Small intestine (tissue), 7 donors: ENCODE results near the gene NKX1-2. TPM values are rescaled to one million over a fixed set of nuclear protein-coding genes. Genes with fewer than 3 reads are reported as not detected.

ENCODE experiments used
- DNase-seq, 2 donors: peaks; one replicate each; pipeline versions ENCODE4 v3.0.0 to v3.0.0-alpha.2; 2013
- FAIRE-seq: peaks from 2 replicates; lab custom pipeline; 2012; peaks lifted over from hg19 to GRCh38; lab: Jason Lieb, UNC
- H3K27ac ChIP-seq, 3 donors: one replicate each; pipeline ENCODE4 v1.5.1; 2013; ENCODE audit warnings: low read length in 2 of 3, mild to moderate bottlenecking in 2 of 3, control low read depth in 1 of 3, inconsistent platforms in 1 of 3, low read depth in 1 of 3, moderate library complexity in 1 of 3
- H3K27me3 ChIP-seq, 3 donors: one replicate each; pipeline ENCODE4 v1.6.1; 2013; ENCODE audit warnings: low read length in 3 of 3, inconsistent platforms in 1 of 3; ENCODE audit not compliant: control insufficient read depth in 3 of 3, insufficient read depth in 3 of 3
- H3K36me3 ChIP-seq, 3 donors: one replicate each; pipeline ENCODE4 v1.6.1; 2013; ENCODE audit warnings: low read length in 3 of 3, inconsistent platforms in 1 of 3, low read depth in 1 of 3, mild to moderate bottlenecking in 1 of 3, moderate library complexity in 1 of 3; ENCODE audit not compliant: control insufficient read depth in 3 of 3, insufficient read depth in 2 of 3
- H3K4me1 ChIP-seq, 3 donors: one replicate each; pipeline ENCODE4 v1.6.1; 2013; ENCODE audit warnings: low read length in 2 of 3, inconsistent platforms in 1 of 3, low read depth in 1 of 3, mild to moderate bottlenecking in 1 of 3, moderate library complexity in 1 of 3; ENCODE audit not compliant: control insufficient read depth in 3 of 3, insufficient read depth in 2 of 3
- H3K4me3 ChIP-seq, 3 donors: one replicate each; pipeline ENCODE4 v1.5.1; 2013; ENCODE audit warnings: low read length in 3 of 3, control low read depth in 1 of 3, inconsistent platforms in 1 of 3, low read depth in 1 of 3, mild to moderate bottlenecking in 1 of 3, moderate library complexity in 1 of 3
- H3K9me3 ChIP-seq, 2 donors: one replicate each; pipeline ENCODE4 v1.6.1; 2013; ENCODE audit warnings: low read depth in 1 of 2, low read length in 1 of 2; ENCODE audit not compliant: control insufficient read depth in 2 of 2, insufficient read depth in 1 of 2
- WGBS, 3 donors: extraction: QIAGEN DNeasy Blood & Tissue Kit; methylation state at CpG; one replicate each; pipeline ENCODE4 v1.1.7; 2013; 5-methylcytosine and 5-hydroxymethylcytosine counted together
- polyA plus RNA-seq, 4 donors: library from polyadenylated mRNA; stranded (reverse) in 3 of 4; unstranded in 1 of 4; fragments of 200-250 nt in 3 of 4; fragments of 120-200 nt in 1 of 4; gene quantifications; one replicate each; pipeline versions ENCODE4 v1.2.1 to v1.2.3, GENCODE V29; 2013
- donor health status: healthy with polysubstance abuse.
- donor health status: control.
- donor health status: control.
- donor health status: Bipolar disorder and iron deficiency.
- donor health status: healthy.

Gene NKX1-2
- polyA plus RNA-seq, 4 donors, result 0.06 to 13.1 TPM; not detected in 2

DNA sequence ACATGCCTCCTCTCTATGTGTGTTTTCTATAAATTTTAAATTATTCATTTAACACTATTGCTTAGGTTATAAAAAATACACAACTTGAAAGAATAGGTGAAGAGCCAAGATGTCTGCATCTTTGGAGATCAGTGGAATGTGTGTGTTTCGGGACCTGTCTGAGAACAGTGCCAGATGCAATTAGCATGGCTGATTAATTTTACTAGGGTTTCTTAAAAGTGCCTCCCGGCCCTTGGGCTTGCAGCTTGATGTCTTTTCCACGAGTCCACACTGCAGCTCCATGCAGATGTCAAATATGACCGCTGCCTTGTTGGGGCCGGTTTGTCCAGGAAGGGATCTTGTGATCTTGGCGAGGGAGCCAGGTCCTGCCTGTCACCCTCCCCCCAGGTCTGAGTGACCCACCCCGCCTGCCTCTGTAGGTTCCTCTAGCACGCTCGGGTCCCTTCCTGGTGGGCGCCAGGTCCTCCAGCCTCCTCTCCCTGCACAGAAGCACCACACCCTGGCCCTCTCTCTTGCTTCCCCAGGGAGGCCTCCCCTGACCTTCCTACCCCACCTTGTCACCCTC, 32.5 kb upstream of the NKX1-2 start:
- H3K27ac ChIP-seq, result no peak overlapping the region
- DNase-seq, result no peak
- no peak for FAIRE-seq
- no peak overlapping the region for H3K4me3 ChIP-seq
- WGBS, 3 donors, result 89 to 97% (median 90%) methylated on average over 7 to 10 of the region's 10 CpGs
- H3K9me3 ChIP-seq, result peaks cover 0 to 4% of the 10 kb centered on the region in 2 donors
- peaks cover 0 to 31% (median 2%) of the 10 kb centered on the region in 3 donors for H3K36me3 ChIP-seq
- no peaks in the 10 kb centered on the region for H3K27me3 ChIP-seq
- H3K4me1 ChIP-seq, result peaks cover 0 to 13% (median 0%) of the 10 kb centered on the region in 3 donors

DNA sequence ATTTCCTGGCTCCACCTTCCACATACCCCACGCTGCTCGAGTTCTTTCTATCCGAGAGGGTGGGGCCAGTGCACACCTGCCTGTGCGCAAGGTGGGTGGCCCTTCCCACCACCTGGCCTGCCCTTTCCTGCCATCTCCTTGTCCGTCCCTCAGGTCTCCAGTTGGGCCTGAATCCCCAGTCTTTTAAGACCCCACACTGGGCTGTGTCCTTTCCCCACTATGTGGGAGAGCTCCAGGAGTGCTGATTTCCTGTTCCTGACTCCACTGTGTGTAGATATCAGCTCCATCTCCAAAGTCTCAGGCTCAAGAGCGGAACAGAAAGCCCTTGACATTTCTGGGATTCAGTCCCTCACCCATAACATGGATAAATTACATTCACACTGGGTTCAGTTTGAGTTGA, 31.9 kb upstream of the NKX1-2 start:
- FAIRE-seq (no peak), DNase-seq (no peak)
- no peak overlapping the region for H3K27ac ChIP-seq
- WGBS, 3 donors, result 83 to 90% (median 84%) methylated on average over 6 of the region's 6 CpGs
- H3K4me1 ChIP-seq, result peaks cover 0 to 14% (median 0%) of the 10 kb centered on the region in 3 donors
- peaks cover 0 to 33% (median 2%) of the 10 kb centered on the region in 3 donors for H3K36me3 ChIP-seq
- H3K4me3 ChIP-seq, result no peak overlapping the region
- H3K9me3 ChIP-seq, result peaks cover 0 to 3% of the 10 kb centered on the region in 2 donors
- no peaks in the 10 kb centered on the region for H3K27me3 ChIP-seq

DNA sequence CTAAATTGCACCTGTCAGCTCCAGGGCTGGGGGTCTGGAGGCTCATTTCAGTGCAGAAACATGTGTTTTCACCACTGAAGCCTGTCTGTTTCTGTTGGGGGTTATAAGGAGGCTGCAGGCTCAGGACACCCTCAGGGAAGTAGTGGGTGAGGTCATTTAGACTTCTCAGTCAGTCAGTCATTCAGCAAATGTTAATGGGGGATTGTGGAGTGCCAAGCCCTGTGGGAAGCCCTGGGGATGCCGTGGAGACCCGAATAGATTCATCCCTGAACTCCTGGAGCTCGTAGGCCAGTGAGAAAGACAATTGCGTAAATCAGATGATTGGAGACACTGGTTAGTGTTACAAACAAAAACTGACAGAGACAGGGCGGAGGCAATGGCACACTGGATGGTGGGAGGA, 31.0 kb upstream of the NKX1-2 start:
- no peaks in the 10 kb centered on the region for H3K27me3 ChIP-seq
- FAIRE-seq (no peak), DNase-seq (no peak)
- peaks cover 0 to 23% (median 3%) of the 10 kb centered on the region in 3 donors for H3K4me1 ChIP-seq
- H3K9me3 ChIP-seq, result no peaks in the 10 kb centered on the region
- 84 to 94% (median 87%) methylated on average over 5 of the region's 5 CpGs for WGBS, 3 donors
- no peak overlapping the region for H3K27ac ChIP-seq
- peaks cover 0 to 31% (median 2%) of the 10 kb centered on the region in 3 donors for H3K36me3 ChIP-seq
- H3K4me3 ChIP-seq, result no peak overlapping the region

DNA sequence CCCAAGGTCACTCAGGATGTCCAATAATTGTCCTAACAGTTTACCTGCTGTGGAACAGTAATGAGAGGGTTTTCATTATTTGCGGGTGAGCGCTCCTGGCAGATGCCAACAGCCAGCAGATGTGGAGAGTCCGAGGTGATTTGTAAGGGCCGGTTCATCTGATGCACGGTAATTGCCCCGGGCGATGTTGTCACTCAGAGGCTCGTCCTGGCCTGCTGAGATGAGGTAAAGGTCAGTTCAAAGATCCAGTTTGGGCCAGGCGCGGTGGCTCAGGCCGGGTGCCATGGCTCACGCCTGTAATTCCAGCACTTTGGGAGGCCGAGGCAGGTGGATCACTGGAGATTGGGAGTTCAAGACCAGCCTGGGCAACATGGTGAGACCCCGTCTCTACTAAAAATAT, 28.7 kb upstream of the NKX1-2 start:
- peaks cover 0 to 26% (median 0%) of the 10 kb centered on the region in 3 donors for H3K36me3 ChIP-seq
- 57 to 83% (median 77%) methylated on average over 14 of the region's 14 CpGs for WGBS, 3 donors
- peaks cover 0 to 32% (median 3%) of the 10 kb centered on the region in 3 donors for H3K4me1 ChIP-seq
- no peak for FAIRE-seq
- H3K4me3 ChIP-seq, result no peak overlapping the region
- H3K9me3 ChIP-seq, result no peaks in the 10 kb centered on the region
- H3K27ac ChIP-seq, result no peak overlapping the region
- H3K27me3 ChIP-seq, result no peaks in the 10 kb centered on the region
- peak in 1 of 2 donors; percentile 46 for DNase-seq

DNA sequence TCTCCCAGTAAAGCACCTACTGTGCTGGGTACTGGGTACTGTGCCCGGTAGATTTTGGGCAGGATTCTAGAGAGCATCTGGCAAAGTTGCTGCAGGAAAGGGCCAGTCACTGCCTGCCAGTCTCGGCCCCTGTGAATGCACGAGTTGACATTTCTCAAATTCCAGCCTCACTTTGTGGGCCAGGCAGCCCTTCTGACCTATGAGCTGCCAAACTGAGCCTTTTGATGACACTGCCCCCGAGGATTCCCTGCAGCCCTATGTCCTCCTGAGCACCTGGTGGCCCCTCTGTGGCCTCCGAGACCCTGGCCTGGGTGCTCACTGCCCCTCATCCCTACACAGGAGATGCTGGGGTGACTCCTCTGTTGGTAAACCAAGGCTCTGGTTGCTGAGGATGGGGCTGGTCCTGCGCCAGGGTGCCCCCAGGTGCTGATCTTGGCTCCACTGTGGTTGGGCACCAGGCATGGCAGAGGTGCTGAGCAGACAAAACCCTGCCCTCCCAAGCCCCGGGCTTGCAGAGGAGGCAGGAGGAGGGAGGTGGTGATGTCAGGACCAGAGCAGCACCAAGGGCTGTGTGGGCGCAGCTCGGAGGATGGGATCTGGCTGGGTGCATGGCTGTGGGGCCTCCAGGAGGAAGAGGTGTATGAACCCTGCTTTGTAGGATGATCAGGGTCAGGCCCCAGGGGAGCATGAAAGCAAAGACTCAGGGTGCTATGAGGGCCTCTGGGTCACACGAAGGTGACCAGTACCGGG, 28.0 kb upstream of the NKX1-2 start:
- Histone ChIP-seq H3K27me3 (no peaks in the 10 kb centered on the region), H3K9me3 (no peaks in the 10 kb centered on the region), H3K27ac (no peak overlapping the region), H3K4me3 (no peak overlapping the region), H3K4me1 (peaks cover 0 to 32% (median 3%) of the 10 kb centered on the region in 3 donors), H3K36me3 (peaks cover 0 to 25% (median 0%) of the 10 kb centered on the region in 3 donors)
- DNase-seq (no peak), FAIRE-seq (no peak)
- 82 to 90% (median 83%) methylated on average over 11 of the region's 11 CpGs for WGBS, 3 donors

DNA sequence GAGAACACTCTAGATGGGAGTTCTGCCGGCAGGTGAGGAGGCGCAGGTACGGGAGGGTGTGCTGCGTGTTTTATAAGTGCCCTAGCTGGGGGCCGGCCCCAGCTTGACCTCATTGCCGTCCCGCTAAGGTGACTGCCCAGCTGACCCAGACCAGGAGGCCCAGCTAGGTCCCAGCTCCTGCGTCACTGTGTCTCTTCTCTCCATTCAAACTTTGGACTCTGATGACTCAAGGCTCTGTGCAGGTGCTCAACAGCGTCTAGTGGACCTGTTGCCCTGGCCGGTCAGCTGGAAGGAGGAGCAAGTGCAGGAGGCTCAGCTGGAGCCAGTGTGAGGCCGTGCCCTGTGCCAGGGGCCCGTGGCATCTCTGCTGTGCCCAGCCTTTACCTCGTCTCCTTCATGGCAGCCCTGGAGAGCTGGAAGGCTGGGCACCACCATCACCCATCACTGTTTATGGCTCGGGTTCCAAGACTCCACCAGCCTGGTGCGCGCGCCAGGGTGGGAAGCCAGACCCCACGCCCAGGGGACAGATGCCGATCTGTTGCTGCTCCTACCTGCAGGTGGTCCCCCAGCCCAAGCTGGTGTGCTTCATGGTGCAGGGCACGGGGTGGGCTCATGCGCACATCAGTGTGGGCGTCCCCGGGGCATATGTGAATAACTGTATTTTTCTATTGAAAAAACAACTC, 26.3 kb upstream of the NKX1-2 start:
- H3K4me1 ChIP-seq, result peaks cover 0 to 32% (median 3%) of the 10 kb centered on the region in 3 donors
- H3K36me3 ChIP-seq, result peaks cover 0 to 22% (median 0%) of the 10 kb centered on the region in 3 donors
- H3K27me3 ChIP-seq, result no peaks in the 10 kb centered on the region
- no peaks in the 10 kb centered on the region for H3K9me3 ChIP-seq
- peak; percentile 94 to 98 for DNase-seq
- FAIRE-seq, result no peak
- WGBS, 3 donors, result 42 to 80% (median 60%) methylated on average over 23 of the region's 23 CpGs
- no peak overlapping the region for H3K4me3 ChIP-seq
- peak overlapping the region; percentile 49 to 92 (median 82) for H3K27ac ChIP-seq

DNA sequence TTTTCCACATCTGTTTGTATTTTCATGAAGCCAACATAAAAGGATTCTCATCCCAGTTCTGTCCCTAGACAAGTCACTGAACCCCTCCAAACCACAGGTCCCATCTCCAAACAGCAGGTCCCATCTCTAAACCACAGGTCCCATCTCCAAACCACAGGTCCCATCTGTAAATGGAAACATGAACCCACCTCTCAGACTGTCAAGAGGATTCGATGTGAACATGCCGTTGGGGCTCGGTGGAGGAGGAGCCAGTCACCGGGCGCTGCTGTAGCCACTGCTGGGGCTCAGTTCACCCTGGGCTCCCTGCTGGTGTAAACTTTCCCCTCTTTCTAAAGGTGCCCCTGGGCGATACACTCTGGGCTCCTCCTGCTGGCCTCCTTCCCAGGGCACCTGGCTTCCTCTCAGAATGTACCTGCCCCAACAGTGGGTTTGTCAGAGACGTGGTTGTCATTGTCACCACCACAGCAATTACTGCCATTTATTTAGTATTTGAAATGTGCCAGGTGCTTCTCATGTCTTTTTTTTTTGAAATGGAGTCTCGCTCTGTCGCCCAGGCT, 24.8 kb upstream of the NKX1-2 start:
- DNase-seq (no peak), FAIRE-seq (no peak)
- peak overlapping the region in 1 of 3 donors; percentile 28 for H3K27ac ChIP-seq
- 31 to 70% (median 39%) methylated on average over 9 of the region's 9 CpGs for WGBS, 3 donors
- H3K27me3 ChIP-seq, result no peaks in the 10 kb centered on the region
- no peaks in the 10 kb centered on the region for H3K9me3 ChIP-seq
- peaks cover 0 to 45% (median 3%) of the 10 kb centered on the region in 3 donors for H3K4me1 ChIP-seq
- peaks cover 0 to 29% (median 0%) of the 10 kb centered on the region in 3 donors for H3K36me3 ChIP-seq
- H3K4me3 ChIP-seq, result no peak overlapping the region

DNA sequence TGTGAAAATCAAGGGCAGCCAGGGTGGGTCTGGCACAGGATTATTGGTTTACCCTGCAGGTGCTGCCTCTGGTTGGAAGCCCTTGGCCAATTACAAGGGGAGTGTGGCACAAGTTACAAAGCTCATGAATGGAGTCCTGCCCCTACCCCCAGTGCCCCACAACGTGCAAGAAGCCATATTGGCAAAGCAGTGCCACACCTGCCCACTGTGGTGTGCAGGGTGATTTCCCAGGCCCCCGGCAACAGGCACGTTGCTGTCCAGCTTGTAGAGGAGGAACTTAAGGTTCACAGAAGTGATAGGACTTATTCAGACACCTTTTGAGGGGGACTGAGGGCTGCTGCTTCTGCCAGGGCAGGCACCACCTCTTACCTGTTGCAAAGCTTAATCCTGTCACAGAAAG, 23.2 kb upstream of the NKX1-2 start:
- no peak overlapping the region for H3K4me3 ChIP-seq
- H3K27ac ChIP-seq, result peak overlapping the region in 1 of 3 donors; percentile 8
- FAIRE-seq (no peak), DNase-seq (no peak)
- H3K4me1 ChIP-seq, result peaks cover 0 to 42% (median 3%) of the 10 kb centered on the region in 3 donors
- H3K9me3 ChIP-seq, result no peaks in the 10 kb centered on the region
- H3K27me3 ChIP-seq, result no peaks in the 10 kb centered on the region
- WGBS, 3 donors, result 48 to 75% (median 53%) methylated on average over 3 of the region's 3 CpGs
- peaks cover 0 to 39% (median 0%) of the 10 kb centered on the region in 3 donors for H3K36me3 ChIP-seq
